Endothelial cell (in vitro differentiated cells): ENCODE measurements around the gene TBX6. TPM values are rescaled to one million over a fixed set of nuclear protein-coding genes. Genes with fewer than 3 reads are reported as not detected.
A peak's percentile ranks its signal among the peaks of the same experiment; 100 is the strongest.

Source experiments
- DNase-seq: peaks from one replicate; pipeline ENCODE4 v3.0.0; 2021; ENCODE audit warnings: low spot score
- H3K27ac Mint-ChIP-seq: one replicate; pipeline ENCODE4 v1.8.0; 2021; ENCODE audit warnings: mixed read lengths, inconsistent platforms; ENCODE audit not compliant: unreplicated experiment
- H3K27me3 Mint-ChIP-seq: one replicate; pipeline ENCODE4 v1.8.0; 2021; ENCODE audit warnings: mild to moderate bottlenecking, moderate library complexity, mixed read lengths, inconsistent platforms; ENCODE audit not compliant: unreplicated experiment
- H3K36me3 Mint-ChIP-seq: one replicate; pipeline ENCODE4 v1.8.0; 2021; ENCODE audit warnings: mild to moderate bottlenecking, low read depth, mixed read lengths, inconsistent platforms; ENCODE audit not compliant: unreplicated experiment
- H3K4me1 Mint-ChIP-seq: one replicate; pipeline ENCODE4 v1.8.0; 2021; ENCODE audit warnings: mild to moderate bottlenecking, mixed read lengths, inconsistent platforms; ENCODE audit not compliant: unreplicated experiment
- H3K4me3 Mint-ChIP-seq: one replicate; pipeline ENCODE4 v1.8.0; 2021; ENCODE audit warnings: mild to moderate bottlenecking, mixed read lengths, inconsistent platforms; ENCODE audit not compliant: unreplicated experiment
- H3K9me3 Mint-ChIP-seq: one replicate; pipeline ENCODE4 v1.8.0; 2021; ENCODE audit warnings: mixed read lengths, inconsistent platforms; ENCODE audit not compliant: unreplicated experiment
- CTCF ChIP-seq: fragments of 200-600 bp; sonication (generic); IDR thresholded peaks from one replicate; pipeline ENCODE4 v1.5.0; 2021; ENCODE audit warnings: antibody characterized with exemption; ENCODE audit not compliant: unreplicated experiment
- total RNA-seq: library from RNA; stranded (reverse); fragmentation: NEBNext Ultra II Directional; extraction: Animal tissue kit (Norgen Biotek cat#: 25700); gene quantifications from one replicate; pipeline ENCODE4 v1.2.1, GENCODE V29; 2021; ENCODE audit not compliant: unreplicated experiment

Gene TBX6
- total RNA-seq, 1 donor from 2014 or later: 2.6 TPM

- TF ChIP-seq CTCF: no peak
- H3K9me3 Mint-ChIP-seq: no peaks in the 10 kb centered on the region
- peak; percentile 94 for DNase-seq
- peak within 1 kb of the TSS; percentile 92 for H3K4me3 Mint-ChIP-seq
- peaks cover 22% of the 10 kb centered on the region for H3K4me1 Mint-ChIP-seq
- peak within 1 kb of the TSS; percentile 94 for H3K27ac Mint-ChIP-seq
- peaks cover 33% of the 10 kb centered on the region for H3K36me3 Mint-ChIP-seq
- H3K27me3 Mint-ChIP-seq: peaks cover 31% of the 10 kb centered on the region
Measured at GRCh38 chr16:30075503-30076275, 16.0 kb downstream of the TBX6 start, which contains the start of gene PPP4C. PPP4C (plus strand) TSS chr16:30075994; CDS start chr16:30076378, 384 bp downstream.

- Mint-ChIP-seq H3K36me3 (peaks cover 35% of the 10 kb centered on the region), H3K27me3 (peaks cover 16% of the 10 kb centered on the region), H3K9me3 (no peaks in the 10 kb centered on the region), H3K4me1 (peaks cover 15% of the 10 kb centered on the region), H3K27ac (no peak overlapping the region), H3K4me3 (no peak overlapping the region)
- no peak for DNase-seq
- no peak for TF ChIP-seq CTCF
Measured at GRCh38 chr16:30070490-30070889, 21.2 kb downstream of the TBX6 start.

GRCh38 chr16:30069611-30070462, 21.9 kb downstream of the TBX6 start:
- peak overlapping the region; percentile 69 for H3K4me3 Mint-ChIP-seq
- TF ChIP-seq CTCF: no peak
- H3K9me3 Mint-ChIP-seq: no peaks in the 10 kb centered on the region
- H3K27ac Mint-ChIP-seq: no peak overlapping the region
- H3K4me1 Mint-ChIP-seq: peaks cover 12% of the 10 kb centered on the region
- H3K27me3 Mint-ChIP-seq: peaks cover 11% of the 10 kb centered on the region
- H3K36me3 Mint-ChIP-seq: peaks cover 32% of the 10 kb centered on the region
- no peak for DNase-seq

- Mint-ChIP-seq H3K4me1 (peaks cover 14% of the 10 kb centered on the region), H3K36me3 (peaks cover 31% of the 10 kb centered on the region), H3K27me3 (peaks cover 10% of the 10 kb centered on the region)
Measured at GRCh38 chr16:30068750-30069610, 22.7 kb downstream of the TBX6 start.

More at GRCh38 chr16:30068750-30069610, 22.7 kb downstream of the TBX6 start:
- Mint-ChIP-seq H3K27ac (no peak overlapping the region), H3K4me3 (peak overlapping the region; percentile 69), H3K9me3 (no peaks in the 10 kb centered on the region)
- TF ChIP-seq CTCF: peak; percentile 71
- peak; percentile 59 for DNase-seq
